ENCODE results near the gene DLG2.
"Not testable (repeated sequence)": the region's sequence is repeated elsewhere in the genome, so short reads cannot be mapped to it uniquely, and the experiment has no call there.

DLG2 gene

GRCh38 chr11:85627332-85627997, at the start of gene DLG2:
DLG2 (minus strand) TSS chr11:85627344.
- no peak for DNase-seq (ENCODE audit: low spot score)

- no peak for DNase-seq (ENCODE audit: low spot score)
Observed at GRCh38 chr11:85673393-85673792, 46.2 kb upstream of the DLG2 start.

DNA sequence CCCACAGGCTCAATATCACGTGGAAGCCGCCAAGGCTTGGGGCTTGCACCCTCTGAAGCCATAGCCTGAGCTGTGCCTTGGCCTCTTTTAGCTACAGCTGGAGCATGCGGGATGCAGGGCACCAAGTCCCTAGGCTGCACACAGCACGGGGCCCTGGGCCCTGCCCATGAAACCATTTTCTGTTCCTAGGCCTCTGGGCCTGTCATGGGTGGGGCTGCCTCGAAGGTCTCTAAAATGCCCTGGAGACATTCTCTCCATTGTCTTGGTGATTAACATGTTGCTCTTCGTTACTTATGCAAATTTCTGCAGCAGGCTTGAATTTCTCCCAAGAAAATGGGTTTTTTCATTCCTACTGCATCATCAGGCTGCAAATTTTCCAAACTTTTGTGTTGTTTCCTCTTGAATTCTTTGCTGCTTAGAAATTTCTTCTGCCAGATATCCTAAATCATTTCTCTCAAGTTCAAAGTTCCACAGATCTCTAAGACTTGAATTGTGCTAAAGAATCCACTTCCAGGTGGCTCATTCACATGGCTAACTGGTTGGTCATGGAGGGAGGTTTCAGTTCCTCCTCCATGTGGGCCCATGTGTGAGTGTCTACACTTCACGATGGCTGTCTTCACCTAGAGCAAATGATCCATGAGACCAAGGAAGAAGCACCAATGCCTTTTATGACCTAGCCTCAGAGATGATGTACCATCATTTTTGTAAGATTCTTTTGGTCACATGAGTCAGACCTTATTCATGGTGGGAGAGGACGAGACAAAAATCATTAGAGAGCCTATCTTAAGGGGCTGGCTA, 45.2 kb upstream of the DLG2 start:
- no peak for DNase-seq (ENCODE audit: low spot score)

GRCh38 chr11:85670949-85671663, 44.0 kb upstream of the DLG2 start:
- not testable (repeated sequence) for DNase-seq (ENCODE audit: low spot score)

DNA sequence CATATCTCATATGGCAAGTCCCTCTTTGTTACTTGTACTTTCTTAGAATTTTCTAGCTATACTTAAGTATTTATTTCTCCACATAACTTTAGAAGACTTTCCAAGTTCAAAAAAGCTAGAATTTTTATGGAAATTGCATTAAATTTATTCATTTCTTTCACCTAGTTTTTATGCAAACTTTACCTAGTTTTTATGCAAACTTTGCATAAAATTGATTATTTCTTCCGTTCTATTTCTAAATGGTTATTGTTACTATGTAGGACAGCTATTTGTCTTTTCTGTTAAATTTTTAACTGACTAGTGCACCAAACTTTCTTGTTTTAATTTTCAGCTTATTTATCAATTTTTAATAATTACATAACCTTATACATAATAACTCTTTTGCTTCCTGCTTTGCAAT, 41.0 kb upstream of the DLG2 start:
- DNase-seq (ENCODE audit: low spot score): no peak

DNA sequence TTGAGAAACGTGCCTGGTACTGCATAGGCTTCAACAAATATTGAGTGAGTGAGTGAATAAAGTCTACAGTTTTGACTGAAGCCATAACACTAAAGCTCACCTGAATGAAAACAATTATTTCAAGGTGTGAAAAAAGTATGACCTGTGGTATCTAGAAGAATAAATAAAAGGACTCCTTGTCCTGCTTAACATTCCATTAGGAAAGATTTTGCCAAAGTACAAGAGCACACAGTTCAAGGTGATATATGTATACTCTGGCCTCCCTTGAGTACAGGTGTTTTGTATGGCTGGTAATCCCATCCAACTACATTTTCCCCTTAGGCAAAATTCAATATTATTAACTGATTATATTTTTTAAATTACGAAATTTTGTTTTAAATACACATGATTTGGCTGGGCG, 39.5 kb upstream of the DLG2 start:
- DNase-seq (ENCODE audit: low spot score): no peak

DNA sequence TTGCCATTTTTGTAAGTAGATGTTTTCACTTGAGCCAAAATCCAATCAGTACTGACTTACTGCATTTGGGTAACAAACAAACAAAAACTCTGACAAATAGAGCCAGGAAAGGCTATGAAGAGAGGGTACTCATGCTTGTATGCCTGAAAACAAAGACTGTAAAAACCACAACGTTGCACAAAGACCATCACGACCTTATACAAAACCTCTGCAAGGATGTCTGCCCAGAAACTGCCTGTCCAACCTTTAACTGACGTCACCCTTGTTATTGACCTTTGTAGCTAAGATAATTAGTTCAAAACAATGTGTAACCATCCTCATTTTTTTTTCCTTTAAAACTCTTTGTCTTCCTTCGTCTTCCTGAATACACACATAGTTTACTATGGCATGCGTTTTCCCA, 38.6 kb upstream of the DLG2 start:
- peak; percentile 15 for DNase-seq (ENCODE audit: low spot score)

GRCh38 chr11:85664615-85665481, 37.7 kb upstream of the DLG2 start, which contains the start of gene CREBZF:
CREBZF (minus strand) TSS chr11:85665129; CDS start chr11:85664875, 254 bp downstream.
- DNase-seq (ENCODE audit: low spot score): peak; percentile 83

DNA sequence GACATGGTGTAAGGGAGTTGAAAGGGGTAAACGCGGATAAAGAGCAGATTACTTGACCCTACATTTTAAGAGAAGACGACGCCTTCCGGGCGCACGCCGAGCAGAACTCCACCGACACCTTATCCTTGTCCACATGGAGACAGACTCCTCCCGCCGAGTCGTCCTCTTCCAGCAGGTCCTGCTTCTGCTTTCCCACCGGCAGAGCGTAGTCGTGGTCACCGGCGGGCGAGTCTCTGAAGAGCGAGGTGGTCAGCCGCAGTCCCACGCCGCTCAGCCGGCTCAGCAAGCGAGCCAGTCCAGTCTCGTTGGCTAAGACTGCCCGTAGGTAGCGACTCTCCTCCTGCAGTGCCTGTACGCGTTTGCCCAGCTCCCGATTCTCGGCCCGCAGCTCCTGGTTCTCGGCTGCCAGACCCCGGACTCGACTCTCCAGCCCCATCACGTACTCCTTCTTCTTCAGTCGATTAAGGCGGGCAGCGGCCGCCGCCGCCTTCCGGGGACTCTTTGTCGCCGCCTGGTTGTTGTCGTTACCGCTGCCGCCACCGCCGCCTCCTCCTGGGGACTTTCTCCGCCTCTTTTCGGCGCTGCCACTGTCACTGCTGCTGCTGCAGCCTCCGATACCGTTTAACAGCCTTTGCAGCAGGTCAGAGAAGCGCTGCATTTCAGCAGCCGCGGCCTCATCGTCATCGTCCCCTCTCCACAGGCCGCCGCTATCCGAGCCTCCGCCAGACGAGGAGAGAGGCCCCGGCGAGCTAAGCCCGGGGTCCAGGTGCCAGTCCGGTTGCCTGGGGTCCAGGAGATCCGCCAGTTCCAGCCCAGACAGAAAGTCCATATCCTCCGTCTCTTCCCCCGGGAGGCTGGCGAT, 36.8 kb upstream of the DLG2 start:
- peak; percentile 47 for DNase-seq (ENCODE audit: low spot score)

DNA sequence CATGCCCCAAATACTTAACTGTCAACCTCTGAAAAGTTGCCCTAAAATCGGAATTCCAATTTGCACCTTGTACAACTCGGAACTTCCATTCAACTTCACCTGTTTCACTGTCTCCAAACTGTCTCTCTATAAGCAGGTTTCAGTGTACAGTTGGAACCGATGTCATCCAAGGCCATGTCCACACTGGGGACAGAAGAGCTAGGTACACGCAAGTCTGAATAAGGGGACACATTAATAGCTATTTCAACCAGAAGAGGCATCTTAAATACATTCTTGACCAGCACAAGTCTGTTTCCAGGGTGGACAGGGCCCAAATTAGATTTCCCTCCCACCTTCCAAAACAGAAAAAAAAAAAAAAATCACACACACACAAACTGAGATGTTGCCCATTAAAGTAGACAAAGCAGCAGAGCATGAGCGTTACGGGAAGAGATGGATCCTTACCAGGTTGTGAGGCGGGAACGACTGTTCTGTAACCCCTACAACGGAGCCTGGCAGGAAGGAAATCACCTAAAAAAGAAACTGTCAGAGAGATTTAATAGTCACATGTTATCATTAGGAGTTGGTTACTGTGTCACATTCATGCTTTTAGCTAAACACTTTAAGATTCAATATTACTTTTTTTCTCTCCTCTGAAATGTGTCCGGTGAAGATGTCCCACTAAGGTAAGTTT, 36.1 kb upstream of the DLG2 start:
- no peak for DNase-seq (ENCODE audit: low spot score)

DNA sequence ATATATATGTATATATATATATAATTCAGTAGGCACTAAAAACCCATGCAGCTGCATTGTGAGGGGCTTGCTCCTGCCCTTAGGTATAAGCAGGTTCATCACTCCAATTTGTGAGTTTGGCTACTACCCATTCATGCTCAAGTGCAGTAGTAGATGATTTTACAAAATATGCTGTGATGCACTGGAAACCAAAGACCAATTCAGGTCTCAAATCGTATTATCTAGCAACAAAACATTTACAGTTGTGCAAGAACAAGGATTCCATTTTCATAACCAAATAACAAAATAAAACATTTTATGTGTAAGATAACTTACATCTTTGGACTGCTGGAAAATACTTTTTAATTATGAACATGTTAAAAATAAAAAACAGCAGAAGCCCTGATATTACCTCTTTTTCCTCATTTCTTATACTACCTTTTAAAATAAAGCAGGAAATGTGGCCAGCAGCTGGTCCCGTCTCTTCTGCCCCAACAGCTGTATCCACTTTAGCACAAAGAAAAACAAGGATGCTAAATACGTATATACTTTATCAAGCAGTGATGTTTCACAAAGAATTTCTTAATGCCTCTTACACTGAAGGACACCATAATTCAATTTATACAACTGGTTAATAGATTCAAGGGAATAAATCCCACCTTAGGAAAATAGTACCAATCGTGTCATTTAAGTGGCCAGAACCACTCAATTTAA, 35.0 kb upstream of the DLG2 start:
- no peak for DNase-seq (ENCODE audit: low spot score)

- DNase-seq (ENCODE audit: low spot score): no peak
Observed at GRCh38 chr11:85658180-85658579, 31.0 kb upstream of the DLG2 start.

DNA sequence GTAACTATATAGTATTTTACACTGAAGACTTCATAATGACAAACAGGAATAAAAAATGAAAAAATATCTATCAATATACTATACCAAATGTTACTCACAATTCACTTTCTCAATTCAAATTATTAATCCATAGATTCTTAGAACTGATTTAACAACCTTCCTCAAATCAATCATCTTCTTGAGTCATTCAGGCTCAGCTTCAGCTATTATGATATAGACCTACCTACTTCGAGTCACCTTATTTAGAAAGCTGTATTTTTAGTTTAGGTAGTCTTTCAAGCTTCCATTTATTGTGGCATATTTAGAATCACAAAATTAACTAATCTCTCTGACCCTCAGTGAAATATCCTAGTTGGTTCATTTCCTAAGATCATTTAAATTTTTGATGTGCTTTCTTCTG, 29.6 kb upstream of the DLG2 start:
- DNase-seq (ENCODE audit: low spot score): no peak

DNA sequence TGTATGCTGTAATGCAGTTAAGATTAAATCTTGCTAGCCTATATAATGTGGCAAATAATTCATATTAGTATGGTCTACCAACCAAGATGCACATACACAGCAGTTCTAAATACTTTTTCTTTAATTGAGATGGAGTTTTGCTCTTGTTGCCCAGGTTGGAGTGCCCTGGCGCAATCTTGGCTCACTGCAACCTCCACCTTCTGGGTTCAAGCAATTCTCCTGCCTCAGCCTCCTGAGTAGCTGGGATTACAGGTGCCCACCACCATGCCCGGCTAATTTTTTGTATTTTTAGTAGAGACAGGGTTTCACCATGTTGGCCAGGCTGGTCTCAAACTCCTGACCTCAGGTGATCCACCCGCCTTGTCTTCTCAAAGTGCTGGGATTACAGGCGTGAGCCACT, 27.2 kb upstream of the DLG2 start:
- not testable (repeated sequence) for DNase-seq (ENCODE audit: low spot score)

GRCh38 chr11:85652786-85653447, 25.8 kb upstream of the DLG2 start:
- no peak for DNase-seq (ENCODE audit: low spot score)

- no peak for DNase-seq (ENCODE audit: low spot score)
Observed at GRCh38 chr11:85651118-85651517, 24.0 kb upstream of the DLG2 start.

DNA sequence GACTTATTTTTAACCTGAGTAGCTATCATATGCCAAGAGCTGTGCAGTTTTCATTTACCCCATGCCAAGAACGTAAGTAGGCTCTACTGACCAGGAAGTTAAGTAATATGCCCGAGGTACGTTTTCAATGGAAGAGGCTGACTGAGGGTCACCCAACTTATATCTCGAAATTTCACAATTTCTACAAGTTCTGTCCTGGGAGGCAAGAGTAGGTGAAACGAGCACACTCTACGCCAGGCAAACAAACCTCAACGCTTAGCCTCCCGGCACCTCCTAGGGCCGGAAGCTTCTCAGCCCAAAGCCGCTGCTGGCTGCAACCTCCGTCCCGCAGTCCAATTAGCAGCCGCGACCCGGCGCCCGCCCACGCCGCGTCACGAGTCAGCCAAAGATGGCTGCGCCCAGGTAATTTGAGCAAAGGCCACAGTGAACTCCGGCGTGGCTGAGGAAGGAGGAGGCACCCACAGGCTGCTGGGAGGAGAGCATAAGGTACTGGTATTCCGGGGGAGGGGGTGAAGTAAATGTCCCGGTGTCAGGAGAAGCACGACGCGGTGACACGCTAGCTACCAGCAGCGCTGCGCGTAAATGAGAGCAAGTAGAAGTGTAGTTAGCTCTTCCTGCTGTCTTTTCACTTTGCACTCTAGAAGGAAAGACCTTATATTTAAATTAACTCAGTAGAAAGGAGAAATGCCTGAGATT, 20.6 kb upstream of the DLG2 start, which contains the start of gene TMEM126A:
TMEM126A (plus strand) TSS at position 364 of the 696 bp plus-strand sequence. CDS start 2,289 bp downstream, outside the sequence.
- peak; percentile 48 for DNase-seq (ENCODE audit: low spot score)

GRCh38 chr11:85647078-85647477, 19.9 kb upstream of the DLG2 start:
- no peak for DNase-seq (ENCODE audit: low spot score)
